ENCODE results near the gene NTS.

The NTS gene

GRCh38 chr12:85874031-85874461 lies at the start of gene NTS:
Gene NTS (plus strand): TSS chr12:85874295. CDS start chr12:85874404, 109 bp downstream.
- no peak for DNase-seq (ENCODE audit: low read depth)

GRCh38 chr12:85825746-85826145 lies 48.3 kb upstream of the NTS start:
- DNase-seq (ENCODE audit: low read depth): no peak

- DNase-seq (ENCODE audit: low read depth): no peak
Measured at GRCh38 chr12:85828576-85828975, 45.5 kb upstream of the NTS start.

- no peak for DNase-seq (ENCODE audit: low read depth)
Measured at GRCh38 chr12:85829391-85829790, 44.7 kb upstream of the NTS start.

- no peak for DNase-seq (ENCODE audit: low read depth)
Measured at GRCh38 chr12:85831327-85831990, 42.6 kb upstream of the NTS start.

- DNase-seq (ENCODE audit: low read depth): no peak
Measured at GRCh38 chr12:85833579-85833978, 40.5 kb upstream of the NTS start.

- DNase-seq (ENCODE audit: low read depth): no peak
Measured at GRCh38 chr12:85834378-85834777, 39.7 kb upstream of the NTS start.

- DNase-seq (ENCODE audit: low read depth): no peak
Measured at GRCh38 chr12:85835426-85836196, 38.5 kb upstream of the NTS start.

GRCh38 chr12:85836197-85837090 lies 37.7 kb upstream of the NTS start, which contains the start of gene RASSF9:
Gene RASSF9 (minus strand): TSS chr12:85836409. CDS start chr12:85836201, 208 bp downstream.
- no peak for DNase-seq (ENCODE audit: low read depth)

- no peak for DNase-seq (ENCODE audit: low read depth)
Measured at GRCh38 chr12:85843606-85844310, 30.3 kb upstream of the NTS start.

GRCh38 chr12:85849344-85849743 lies 24.8 kb upstream of the NTS start:
- DNase-seq (ENCODE audit: low read depth): no peak

GRCh38 chr12:85855305-85855704 lies 18.8 kb upstream of the NTS start:
- DNase-seq (ENCODE audit: low read depth): no peak

GRCh38 chr12:85856966-85857365 lies 17.1 kb upstream of the NTS start:
- DNase-seq (ENCODE audit: low read depth): no peak

- DNase-seq (ENCODE audit: low read depth): no peak
Measured at GRCh38 chr12:85865890-85866289, 8.2 kb upstream of the NTS start.

- DNase-seq (ENCODE audit: low read depth): no peak
Measured at GRCh38 chr12:85866986-85867776, 6.9 kb upstream of the NTS start.

GRCh38 chr12:85872497-85873091 lies 1.5 kb upstream of the NTS start:
- DNase-seq (ENCODE audit: low read depth): no peak

- no peak for DNase-seq (ENCODE audit: low read depth)
Measured at GRCh38 chr12:85877459-85877858, 3.4 kb downstream of the NTS start.

GRCh38 chr12:85883763-85884162 lies 9.7 kb downstream of the NTS start:
- no peak for DNase-seq (ENCODE audit: low read depth)

GRCh38 chr12:85894653-85895052 lies 20.6 kb downstream of the NTS start:
- DNase-seq (ENCODE audit: low read depth): no peak

- no peak for DNase-seq (ENCODE audit: low read depth)
Measured at GRCh38 chr12:85920324-85920947, 46.3 kb downstream of the NTS start.
